Mesenchymal stem cell (in vitro differentiated cells and primary cell): ENCODE data around the gene NFATC3.

Source experiments
- DNase-seq: peaks from one replicate; pipeline ENCODE4 v3.0.0-alpha.2; 2013
- H2AFZ ChIP-seq: one replicate; pipeline ENCODE4 v1.6.1; 2013; ENCODE audit warnings: low read depth, mild to moderate bottlenecking, control low read depth, inconsistent platforms, low read length, moderate library complexity
- H2AK5ac ChIP-seq: 2 replicates; pipeline ENCODE4 v1.6.1; 2013; ENCODE audit warnings: low read length, moderate library complexity, mild to moderate bottlenecking, inconsistent platforms; ENCODE audit not compliant: severe bottlenecking
- H2BK120ac ChIP-seq: one replicate; pipeline ENCODE4 v1.6.1; 2013; ENCODE audit warnings: low read depth, mild to moderate bottlenecking, inconsistent platforms, low read length, moderate library complexity
- H2BK12ac ChIP-seq, 2 experiments: one replicate each; pipeline ENCODE4 v1.6.1; 2013; ENCODE audit warnings: inconsistent platforms in 2 of 2, low read length in 2 of 2, mild to moderate bottlenecking in 2 of 2, moderate library complexity in 2 of 2, control low read depth in 1 of 2
- H2BK15ac ChIP-seq: one replicate; pipeline ENCODE4 v1.6.1; 2013; ENCODE audit warnings: mild to moderate bottlenecking, low read depth, inconsistent platforms; ENCODE audit not compliant: poor library complexity, severe bottlenecking
- H2BK5ac ChIP-seq: 2 replicates; pipeline ENCODE4 v1.6.1; 2013; ENCODE audit warnings: low read depth, mild to moderate bottlenecking, low read length, control low read depth, inconsistent platforms; ENCODE audit not compliant: poor library complexity, severe bottlenecking
- H3K14ac ChIP-seq, 2 experiments: one replicate each; pipeline ENCODE4 v1.6.1; 2013; ENCODE audit warnings: inconsistent platforms in 2 of 2, low read length in 2 of 2, control low read depth in 1 of 2, mild to moderate bottlenecking in 1 of 2, moderate library complexity in 1 of 2
- H3K18ac ChIP-seq, 2 experiments: one replicate each; pipeline ENCODE4 v1.6.1; 2013; ENCODE audit warnings: inconsistent platforms in 2 of 2, low read length in 2 of 2, control low read depth in 1 of 2, low read depth in 1 of 2, mild to moderate bottlenecking in 1 of 2
- H3K23ac ChIP-seq, 2 experiments: one replicate each; pipeline ENCODE4 v1.6.1; 2013; ENCODE audit warnings: inconsistent platforms in 2 of 2, low read length in 2 of 2, mild to moderate bottlenecking in 2 of 2, moderate library complexity in 2 of 2, control low read depth in 1 of 2
- H3K27ac ChIP-seq: 2 replicates; pipeline ENCODE4 v1.5.1; 2013; ENCODE audit warnings: mild to moderate bottlenecking, moderate library complexity, low read length, control low read depth, inconsistent platforms; ENCODE audit not compliant: poor library complexity, severe bottlenecking
- H3K27me3 ChIP-seq, 2 experiments: 2 replicates each; pipeline versions ENCODE4 v1.6.1 to v1.7.0; 2013; ENCODE audit warnings: low read length in 2 of 2, mild to moderate bottlenecking in 2 of 2, moderate library complexity in 2 of 2, control low read depth in 1 of 2, inconsistent platforms in 1 of 2; ENCODE audit not compliant: control insufficient read depth in 1 of 2, insufficient read depth in 1 of 2
- H3K36me3 ChIP-seq, 2 experiments: 2 replicates each; pipeline versions ENCODE4 v1.6.1 to v1.7.0; 2013; ENCODE audit warnings: low read length in 2 of 2, control low read depth in 1 of 2, inconsistent platforms in 1 of 2, low read depth in 1 of 2, mild to moderate bottlenecking in 1 of 2; ENCODE audit not compliant: insufficient read depth in 2 of 2, control insufficient read depth in 1 of 2
- H3K4ac ChIP-seq, 2 experiments: one replicate each; pipeline ENCODE4 v1.6.1; 2013; ENCODE audit warnings: inconsistent platforms in 2 of 2, low read length in 2 of 2, mild to moderate bottlenecking in 2 of 2, moderate library complexity in 2 of 2, control low read depth in 1 of 2, low read depth in 1 of 2
- H3K4me1 ChIP-seq: 2 replicates; pipeline ENCODE4 v1.6.1; 2013; ENCODE audit warnings: low read depth, low read length, control low read depth; ENCODE audit not compliant: control insufficient read depth, insufficient read depth
- H3K4me2 ChIP-seq: 2 replicates; pipeline ENCODE4 v1.6.1; 2013; ENCODE audit warnings: low read length, mild to moderate bottlenecking, inconsistent platforms; ENCODE audit not compliant: poor library complexity, severe bottlenecking
- H3K4me3 ChIP-seq, 2 experiments: 2 replicates each; pipeline versions ENCODE4 v1.5.1 to v1.7.0; 2013; ENCODE audit warnings: low read length in 2 of 2, mild to moderate bottlenecking in 2 of 2, control low read depth in 1 of 2, low read depth in 1 of 2; ENCODE audit not compliant: insufficient read depth in 1 of 2
- H3K79me1 ChIP-seq: replicated peaks from 2 replicates; pipeline ENCODE4 v1.6.1; 2013; ENCODE audit warnings: mild to moderate bottlenecking, control low read depth, low read length, inconsistent platforms; ENCODE audit not compliant: poor library complexity, severe bottlenecking
- H3K9ac ChIP-seq: 2 replicates; pipeline ENCODE4 v1.7.0; 2013; ENCODE audit warnings: mild to moderate bottlenecking, low read length, moderate library complexity
- H3K9me3 ChIP-seq: 2 replicates; pipeline ENCODE4 v1.7.0; 2013; ENCODE audit warnings: mild to moderate bottlenecking, low read length; ENCODE audit not compliant: control insufficient read depth
- H4K8ac ChIP-seq: one replicate; pipeline ENCODE4 v1.6.1; 2013; ENCODE audit warnings: inconsistent platforms, mild to moderate bottlenecking, low read length, moderate library complexity
- H4K91ac ChIP-seq: one replicate; pipeline ENCODE4 v1.6.1; 2013; ENCODE audit warnings: mild to moderate bottlenecking, low read length, inconsistent platforms
- WGBS: methylation state at CpG from one replicate; pipeline ENCODE4 v1.1.7; 2013; ENCODE audit warnings: mixed read lengths; 5-methylcytosine and 5-hydroxymethylcytosine counted together

The NFATC3 gene

GRCh38 chr16:68215302-68215701 lies 130.1 kb downstream of the NFATC3 start:
- no peak overlapping the region for H3K9ac ChIP-seq
- no peak overlapping the region for H4K91ac ChIP-seq
- H3K4me2 ChIP-seq = no peak overlapping the region
- H3K4me1 ChIP-seq = no peaks in the 10 kb centered on the region
- H3K27ac ChIP-seq = no peak overlapping the region
- WGBS = 93% methylated on average over 1 of the region's 1 CpG
- no peak overlapping the region for H2BK12ac ChIP-seq
- H3K4ac ChIP-seq = no peak overlapping the region
- H2AK5ac ChIP-seq = no peak overlapping the region
- no peak overlapping the region for H2AFZ ChIP-seq
- H4K8ac ChIP-seq = no peak overlapping the region
- no peak overlapping the region for H2BK15ac ChIP-seq
- peaks cover 0 to 3% of the 10 kb centered on the region in 2 experiments for H3K36me3 ChIP-seq
- no peak overlapping the region for H3K4me3 ChIP-seq
- H3K23ac ChIP-seq = no peak overlapping the region
- H3K27me3 ChIP-seq = no peaks in the 10 kb centered on the region
- H2BK120ac ChIP-seq = no peak overlapping the region
- no peaks in the 10 kb centered on the region for H3K9me3 ChIP-seq
- no peak overlapping the region for H3K14ac ChIP-seq
- H3K18ac ChIP-seq = no peak overlapping the region
- H2BK5ac ChIP-seq = no peak overlapping the region
- H3K79me1 ChIP-seq = peaks cover 13% of the 10 kb centered on the region
- no peak for DNase-seq

GRCh38 chr16:68216240-68216639 lies 131.1 kb downstream of the NFATC3 start:
- no peak overlapping the region for H3K4me2 ChIP-seq
- H3K18ac ChIP-seq = no peak overlapping the region
- WGBS = 100% methylated on average over 3 of the region's 3 CpGs
- peaks cover 0 to 4% of the 10 kb centered on the region in 2 experiments for H3K36me3 ChIP-seq
- DNase-seq = no peak
- H2BK15ac ChIP-seq = no peak overlapping the region
- no peaks in the 10 kb centered on the region for H3K4me1 ChIP-seq
- no peak overlapping the region for H3K9ac ChIP-seq
- H3K79me1 ChIP-seq = peaks cover 13% of the 10 kb centered on the region
- no peak overlapping the region for H4K91ac ChIP-seq
- H3K4me3 ChIP-seq = no peak overlapping the region
- no peak overlapping the region for H2BK5ac ChIP-seq
- no peak overlapping the region for H4K8ac ChIP-seq
- H2AFZ ChIP-seq = no peak overlapping the region
- no peak overlapping the region for H3K23ac ChIP-seq
- no peak overlapping the region for H3K4ac ChIP-seq
- H3K27me3 ChIP-seq = no peaks in the 10 kb centered on the region
- no peaks in the 10 kb centered on the region for H3K9me3 ChIP-seq
- H3K27ac ChIP-seq = no peak overlapping the region
- no peak overlapping the region for H2BK120ac ChIP-seq
- no peak overlapping the region for H2AK5ac ChIP-seq
- no peak overlapping the region for H2BK12ac ChIP-seq
- no peak overlapping the region for H3K14ac ChIP-seq

GRCh38 chr16:68217506-68217905 lies 132.3 kb downstream of the NFATC3 start:
- Histone ChIP-seq H3K36me3 (peaks cover 0 to 9% of the 10 kb centered on the region in 2 experiments), H3K27me3 (no peaks in the 10 kb centered on the region), H3K14ac (no peak overlapping the region), H4K8ac (no peak overlapping the region), H3K79me1 (peaks cover 12% of the 10 kb centered on the region), H3K4me2 (no peak overlapping the region), H3K4me1 (no peaks in the 10 kb centered on the region), H2BK15ac (no peak overlapping the region), H2BK12ac (no peak overlapping the region), H2AK5ac (no peak overlapping the region), H3K23ac (no peak overlapping the region), H4K91ac (no peak overlapping the region), H3K4me3 (no peak overlapping the region), H2BK120ac (no peak overlapping the region), H2BK5ac (no peak overlapping the region), H3K9me3 (no peaks in the 10 kb centered on the region), H2AFZ (no peak overlapping the region), H3K4ac (no peak overlapping the region), H3K18ac (no peak overlapping the region), H3K9ac (no peak overlapping the region), H3K27ac (no peak overlapping the region)
- WGBS = 98% methylated on average over 4 of the region's 4 CpGs
- DNase-seq = no peak

GRCh38 chr16:68219725-68220351 lies 134.7 kb downstream of the NFATC3 start:
- H3K18ac ChIP-seq = no peak overlapping the region
- peaks cover 0 to 10% of the 10 kb centered on the region in 2 experiments for H3K36me3 ChIP-seq
- no peaks in the 10 kb centered on the region for H3K27me3 ChIP-seq
- peaks cover 8% of the 10 kb centered on the region for H3K79me1 ChIP-seq
- H4K91ac ChIP-seq = no peak overlapping the region
- H2AFZ ChIP-seq = no peak overlapping the region
- H3K4me1 ChIP-seq = no peaks in the 10 kb centered on the region
- H2BK120ac ChIP-seq = no peak overlapping the region
- H3K14ac ChIP-seq = no peak overlapping the region
- no peak overlapping the region for H2BK5ac ChIP-seq
- 92% methylated on average over 6 of the region's 6 CpGs for WGBS
- H2AK5ac ChIP-seq = no peak overlapping the region
- H2BK12ac ChIP-seq = no peak overlapping the region
- H3K4ac ChIP-seq = peak overlapping the region in 1 of 2 experiments; percentile 46
- H3K9me3 ChIP-seq = no peaks in the 10 kb centered on the region
- no peak overlapping the region for H3K27ac ChIP-seq
- H3K4me2 ChIP-seq = no peak overlapping the region
- H4K8ac ChIP-seq = no peak overlapping the region
- no peak for DNase-seq
- H2BK15ac ChIP-seq = no peak overlapping the region
- no peak overlapping the region for H3K4me3 ChIP-seq
- H3K9ac ChIP-seq = no peak overlapping the region
- H3K23ac ChIP-seq = no peak overlapping the region
